HUES48 (cell line): ENCODE measurements around the gene SLC8A1.

Source experiments
- H3K27ac ChIP-seq: one replicate; pipeline ENCODE4 v1.7.0; 2013; ENCODE audit warnings: low read depth, low read length, inconsistent platforms
- H3K27me3 ChIP-seq: 2 replicates; pipeline ENCODE4 v1.6.1; 2013; ENCODE audit warnings: mild to moderate bottlenecking, low read length; ENCODE audit not compliant: control insufficient read depth, insufficient read depth
- H3K36me3 ChIP-seq: 2 replicates; pipeline ENCODE4 v1.6.1; 2013; ENCODE audit warnings: low read length; ENCODE audit not compliant: control insufficient read depth, insufficient read depth
- H3K4me1 ChIP-seq: 2 replicates; pipeline ENCODE4 v1.6.1; 2013; ENCODE audit warnings: mild to moderate bottlenecking, low read length; ENCODE audit not compliant: control insufficient read depth, insufficient read depth
- H3K4me3 ChIP-seq: 2 replicates; pipeline ENCODE4 v1.5.1; 2013; ENCODE audit warnings: mild to moderate bottlenecking, low read depth, low read length
- H3K9ac ChIP-seq: 2 replicates; pipeline ENCODE4 v1.6.1; 2013; ENCODE audit warnings: mild to moderate bottlenecking, low read depth, low read length, moderate library complexity
- H3K9me3 ChIP-seq: 2 replicates; pipeline ENCODE4 v1.6.1; 2013; ENCODE audit warnings: low read length; ENCODE audit not compliant: control insufficient read depth, insufficient read depth

SLC8A1 gene

GRCh38 chr2:40159333-40159732 is 292.6 kb downstream of the SLC8A1 start:
- H3K4me1 ChIP-seq = no peaks in the 10 kb centered on the region
- H3K4me3 ChIP-seq = no peak overlapping the region
- H3K27me3 ChIP-seq = no peaks in the 10 kb centered on the region
- no peak overlapping the region for H3K9ac ChIP-seq
- no peaks in the 10 kb centered on the region for H3K9me3 ChIP-seq
- no peak overlapping the region for H3K27ac ChIP-seq
- no peaks in the 10 kb centered on the region for H3K36me3 ChIP-seq

- no peak overlapping the region for H3K27ac ChIP-seq
- no peak overlapping the region for H3K4me3 ChIP-seq
- H3K27me3 ChIP-seq = no peaks in the 10 kb centered on the region
- H3K4me1 ChIP-seq = no peaks in the 10 kb centered on the region
- no peak overlapping the region for H3K9ac ChIP-seq
- H3K36me3 ChIP-seq = no peaks in the 10 kb centered on the region
- H3K9me3 ChIP-seq = no peaks in the 10 kb centered on the region
Observed at GRCh38 chr2:40158781-40159180, 293.1 kb downstream of the SLC8A1 start.

- H3K4me3 ChIP-seq = no peak overlapping the region
- no peak overlapping the region for H3K27ac ChIP-seq
- peaks cover under 1% of the 10 kb centered on the region; the same call in 1 of the 2 replicates for H3K4me1 ChIP-seq
- H3K36me3 ChIP-seq = no peaks in the 10 kb centered on the region
- H3K9me3 ChIP-seq = no peaks in the 10 kb centered on the region
- H3K27me3 ChIP-seq = no peaks in the 10 kb centered on the region
- H3K9ac ChIP-seq = no peak overlapping the region
Observed at GRCh38 chr2:40155728-40156127, 296.2 kb downstream of the SLC8A1 start.

DNA sequence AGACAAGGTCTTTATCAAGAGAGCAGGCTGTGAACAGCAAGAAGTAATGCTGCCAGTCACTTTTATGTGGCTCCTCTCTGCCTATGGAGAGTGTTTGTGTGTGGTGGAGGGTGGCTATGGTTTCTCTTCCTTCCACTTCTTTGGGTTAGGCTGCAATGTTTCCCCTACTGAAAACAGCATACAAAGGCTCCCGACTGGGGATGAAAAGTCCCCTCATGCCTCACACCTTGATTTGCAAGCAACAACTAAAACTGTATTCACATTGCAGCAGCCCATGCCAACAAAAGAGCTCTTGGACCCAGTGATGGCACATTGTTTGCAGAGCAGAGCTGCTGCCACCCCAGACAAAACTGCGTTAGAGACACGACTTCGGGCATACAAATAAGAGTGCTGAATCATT is 301.6 kb downstream of the SLC8A1 start:
- Histone ChIP-seq H3K9me3 (no peaks in the 10 kb centered on the region), H3K9ac (no peak overlapping the region), H3K36me3 (no peaks in the 10 kb centered on the region), H3K4me1 (peaks cover 28% of the 10 kb centered on the region), H3K4me3 (no peak overlapping the region), H3K27me3 (no peaks in the 10 kb centered on the region), H3K27ac (no peak overlapping the region)

- Histone ChIP-seq H3K27ac (no peak overlapping the region), H3K9me3 (no peaks in the 10 kb centered on the region), H3K36me3 (no peaks in the 10 kb centered on the region), H3K9ac (no peak overlapping the region), H3K4me3 (no peak overlapping the region), H3K4me1 (peaks cover 46% of the 10 kb centered on the region), H3K27me3 (no peaks in the 10 kb centered on the region)
Observed at GRCh38 chr2:40148334-40148733, 303.6 kb downstream of the SLC8A1 start.

DNA sequence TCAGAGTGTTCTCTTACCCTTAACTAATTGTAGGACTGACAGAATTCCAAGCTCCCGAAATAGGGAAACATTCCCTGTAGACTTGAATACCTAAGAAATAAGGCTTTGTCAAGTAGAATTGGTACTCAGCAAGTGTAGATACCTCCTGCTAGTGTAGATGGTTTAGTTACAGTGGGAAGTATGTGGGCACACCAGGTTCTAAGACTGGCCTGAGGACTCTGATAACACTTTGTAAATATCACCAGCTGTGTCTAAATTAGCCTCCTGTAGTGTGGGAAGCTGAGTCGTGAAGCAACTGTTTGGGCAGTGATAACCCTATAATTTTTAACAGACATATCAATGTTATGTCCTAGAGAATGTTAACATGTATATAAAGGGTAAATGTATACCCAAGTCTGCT is 304.5 kb downstream of the SLC8A1 start:
- Histone ChIP-seq H3K4me1 (peaks cover 55% of the 10 kb centered on the region), H3K27ac (peak overlapping the region; percentile 42), H3K9me3 (no peaks in the 10 kb centered on the region), H3K9ac (no peak overlapping the region), H3K36me3 (no peaks in the 10 kb centered on the region), H3K27me3 (no peaks in the 10 kb centered on the region), H3K4me3 (no peak overlapping the region)

DNA sequence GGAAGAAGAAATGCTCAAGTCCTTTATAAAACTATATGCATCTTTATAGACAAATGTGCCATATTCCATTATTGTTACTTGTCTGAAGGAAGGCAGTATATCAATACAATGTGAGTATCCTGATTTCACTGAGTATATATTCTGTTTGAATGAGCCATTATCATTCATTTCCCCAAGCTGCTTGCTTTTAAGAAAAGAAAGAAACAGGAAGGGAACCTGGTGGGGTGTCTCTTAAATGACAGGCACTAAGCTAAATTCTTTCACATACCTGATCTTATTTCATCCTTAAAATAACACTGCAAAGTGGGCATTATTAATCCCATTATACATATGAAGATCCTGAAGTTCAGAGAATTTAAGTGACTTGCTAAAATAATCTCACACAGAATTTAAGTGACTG is 307.9 kb downstream of the SLC8A1 start:
- Histone ChIP-seq H3K4me3 (peak overlapping the region; percentile 38; the same call in 1 of the 2 replicates), H3K9me3 (no peaks in the 10 kb centered on the region), H3K27ac (peak overlapping the region; percentile 88), H3K4me1 (peaks cover 51% of the 10 kb centered on the region), H3K36me3 (no peaks in the 10 kb centered on the region), H3K27me3 (no peaks in the 10 kb centered on the region), H3K9ac (no peak overlapping the region)

- Histone ChIP-seq H3K9me3 (no peaks in the 10 kb centered on the region), H3K4me1 (peaks cover 13% of the 10 kb centered on the region), H3K9ac (no peak overlapping the region), H3K4me3 (no peak overlapping the region), H3K27ac (no peak overlapping the region), H3K27me3 (no peaks in the 10 kb centered on the region), H3K36me3 (no peaks in the 10 kb centered on the region)
Observed at GRCh38 chr2:40138314-40138713, 313.6 kb downstream of the SLC8A1 start.

DNA sequence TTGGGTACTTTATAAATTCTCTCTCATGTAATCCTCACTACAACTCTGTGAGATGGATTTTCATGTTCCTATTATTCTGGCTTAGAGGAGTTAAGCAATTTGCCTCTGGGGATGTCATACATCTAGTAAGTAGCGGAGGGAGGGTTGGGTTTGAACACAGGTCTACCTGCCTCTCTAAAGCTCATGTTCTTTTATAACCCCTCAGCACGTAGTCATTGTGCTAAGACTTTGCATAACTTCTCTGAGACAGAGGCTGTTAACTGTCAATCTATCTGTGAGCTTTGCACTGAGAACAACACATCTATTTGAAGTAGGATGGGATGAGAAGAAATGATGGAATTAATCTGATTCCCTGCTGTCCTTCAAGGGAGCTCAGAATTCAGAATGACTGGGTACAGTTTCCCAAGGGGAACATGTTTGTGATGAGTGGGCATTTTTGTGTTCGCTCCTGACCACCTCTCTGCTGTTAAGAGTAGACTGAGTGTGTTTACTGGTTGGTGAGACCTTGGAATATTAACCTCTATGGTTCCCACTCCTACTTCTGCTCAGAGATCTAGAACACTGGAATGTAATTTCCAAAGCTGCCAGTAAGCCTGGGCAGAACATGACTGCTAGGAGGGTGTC is 320.7 kb downstream of the SLC8A1 start:
- Histone ChIP-seq H3K36me3 (no peaks in the 10 kb centered on the region), H3K9ac (no peak overlapping the region), H3K9me3 (no peaks in the 10 kb centered on the region), H3K27me3 (no peaks in the 10 kb centered on the region), H3K4me1 (no peaks in the 10 kb centered on the region; the same call in 1 of the 2 replicates), H3K4me3 (no peak overlapping the region), H3K27ac (no peak overlapping the region)

- Histone ChIP-seq H3K9me3 (no peaks in the 10 kb centered on the region), H3K27ac (no peak overlapping the region), H3K27me3 (no peaks in the 10 kb centered on the region), H3K9ac (no peak overlapping the region), H3K4me3 (no peak overlapping the region), H3K4me1 (no peaks in the 10 kb centered on the region; the same call in 1 of the 2 replicates), H3K36me3 (no peaks in the 10 kb centered on the region)
Observed at GRCh38 chr2:40130251-40130994, 321.5 kb downstream of the SLC8A1 start.

DNA sequence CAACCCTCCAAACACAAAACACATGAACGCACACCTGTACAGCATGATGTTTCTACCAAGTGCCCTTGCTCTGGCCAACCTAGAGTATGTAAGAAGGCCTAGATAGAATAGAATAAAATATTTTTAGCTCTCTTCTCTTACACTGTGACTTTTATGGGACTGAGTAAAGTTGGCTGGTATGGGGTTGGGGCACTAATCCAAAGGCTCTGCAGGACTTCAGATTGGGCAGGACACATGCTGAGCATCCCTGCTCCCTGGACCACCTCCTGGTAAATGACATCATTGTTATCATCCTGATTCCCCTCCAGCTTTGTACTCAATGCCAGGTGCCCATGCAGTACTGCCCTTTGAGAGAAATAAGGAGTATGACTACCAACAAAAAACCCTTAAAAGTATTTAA is 322.2 kb downstream of the SLC8A1 start:
- H3K9ac ChIP-seq = no peak overlapping the region
- no peak overlapping the region for H3K4me3 ChIP-seq
- H3K36me3 ChIP-seq = no peaks in the 10 kb centered on the region
- H3K27ac ChIP-seq = no peak overlapping the region
- H3K9me3 ChIP-seq = no peaks in the 10 kb centered on the region
- no peaks in the 10 kb centered on the region; the same call in 1 of the 2 replicates for H3K4me1 ChIP-seq
- no peaks in the 10 kb centered on the region for H3K27me3 ChIP-seq
